ENCODE measurements around the gene RAB35.

RAB35 gene

GRCh38 chr12:120132863-120133385 is 16.4 kb upstream of the RAB35 start:
- DNase-seq (ENCODE audit: low spot score): no peak

GRCh38 chr12:120132054-120132836 is 15.7 kb upstream of the RAB35 start:
- DNase-seq (ENCODE audit: low spot score): no peak

GRCh38 chr12:120131116-120131515 is 14.6 kb upstream of the RAB35 start:
- DNase-seq (ENCODE audit: low spot score): no peak

DNA sequence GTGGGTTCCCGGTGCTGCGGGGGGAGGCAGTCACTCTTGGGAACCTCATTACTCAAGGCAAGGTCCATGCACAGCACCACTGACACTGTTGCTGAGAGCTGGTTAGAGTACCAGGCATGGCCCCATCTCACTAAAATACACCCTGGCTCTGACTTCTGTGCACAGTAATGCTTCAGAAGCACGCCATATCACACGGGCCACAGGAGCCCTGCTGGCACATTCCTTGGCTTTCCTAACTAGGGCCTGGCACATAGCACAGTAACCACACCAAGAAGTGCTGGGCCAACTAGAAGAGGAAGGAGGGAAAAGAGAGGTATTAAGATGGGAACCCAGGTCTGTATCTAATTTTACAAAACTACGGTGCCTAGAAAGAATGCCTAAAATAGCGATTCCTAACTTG is 13.5 kb upstream of the RAB35 start:
- DNase-seq (ENCODE audit: low spot score): no peak

DNA sequence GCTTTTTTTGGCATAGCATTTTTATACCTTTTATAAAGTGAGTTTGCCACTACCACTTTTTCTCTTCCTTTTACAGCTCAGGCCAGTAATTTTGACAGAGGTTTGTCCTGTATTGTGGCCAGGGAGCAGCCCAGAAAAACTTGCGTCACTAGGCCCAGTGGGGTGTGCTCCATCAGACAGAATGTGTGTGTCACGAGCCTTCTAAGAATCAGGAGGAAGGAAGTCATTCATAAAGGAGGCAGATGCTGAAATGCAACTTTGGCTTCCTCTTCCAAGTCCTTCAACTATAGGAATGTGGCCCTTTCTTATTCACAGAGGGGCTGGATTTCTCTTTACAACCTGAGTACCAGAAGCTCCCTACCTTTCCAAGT is 10.1 kb upstream of the RAB35 start:
- no peak for DNase-seq (ENCODE audit: low spot score)

DNA sequence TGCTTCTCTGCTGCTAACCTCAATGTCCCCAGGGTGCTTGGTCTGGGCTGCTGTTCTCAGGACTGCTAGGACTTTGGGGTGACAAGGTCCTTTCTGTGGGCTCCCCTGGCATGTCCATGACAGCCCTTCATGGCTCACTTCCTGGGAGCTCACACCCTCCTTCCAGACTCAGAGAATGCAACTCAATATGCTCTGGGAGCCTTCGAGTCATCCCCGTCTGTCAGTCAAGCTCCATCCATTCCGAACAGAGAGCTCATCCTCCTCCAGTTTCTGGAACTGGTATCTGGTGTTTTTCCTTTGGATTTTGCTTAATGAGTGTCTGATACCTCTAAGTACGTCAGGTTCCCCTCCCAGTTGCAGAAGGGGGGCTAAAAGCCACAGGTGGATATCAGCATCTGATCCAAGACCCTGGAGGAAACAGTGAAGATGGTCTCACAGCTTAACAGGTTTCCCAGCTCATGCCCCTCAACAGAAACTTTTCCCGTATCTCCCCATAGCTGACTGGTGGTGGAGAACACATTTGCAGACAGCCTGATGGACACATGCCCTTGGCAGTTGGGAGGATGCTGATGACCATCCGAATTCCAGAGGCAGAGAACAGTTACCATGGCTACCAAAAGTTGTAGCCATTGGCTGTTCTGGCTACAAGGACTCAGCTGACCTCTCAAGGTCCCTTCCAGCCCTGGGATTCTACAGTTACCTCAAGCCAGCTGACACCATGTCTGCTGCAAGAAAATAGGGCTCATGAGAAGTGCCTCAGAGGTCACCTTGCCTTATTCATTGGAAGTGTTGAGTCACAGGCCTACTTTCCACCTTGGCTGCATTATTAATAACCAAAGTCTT is 9.5 kb upstream of the RAB35 start:
- no peak for DNase-seq (ENCODE audit: low spot score)

DNA sequence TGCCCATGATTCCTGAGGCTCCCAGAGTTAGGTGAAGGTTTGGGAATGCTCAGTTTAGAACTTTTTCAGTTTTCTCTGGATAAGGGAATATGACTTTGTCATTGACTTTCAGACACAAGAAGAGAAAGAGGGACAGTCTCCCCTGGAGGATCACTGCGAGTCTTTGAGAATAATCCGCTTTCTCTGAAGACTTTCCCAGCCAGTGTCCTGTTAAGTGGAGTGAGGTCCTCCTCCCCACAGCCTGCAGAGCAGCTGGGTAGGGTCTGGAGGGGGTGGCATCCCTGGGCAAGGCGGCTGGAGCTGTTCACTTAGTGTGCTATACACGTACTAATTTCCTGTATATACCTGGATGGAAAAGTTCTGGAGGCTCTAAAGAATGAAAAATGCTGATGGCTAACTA is 8.5 kb upstream of the RAB35 start:
- DNase-seq (ENCODE audit: low spot score): no peak

DNA sequence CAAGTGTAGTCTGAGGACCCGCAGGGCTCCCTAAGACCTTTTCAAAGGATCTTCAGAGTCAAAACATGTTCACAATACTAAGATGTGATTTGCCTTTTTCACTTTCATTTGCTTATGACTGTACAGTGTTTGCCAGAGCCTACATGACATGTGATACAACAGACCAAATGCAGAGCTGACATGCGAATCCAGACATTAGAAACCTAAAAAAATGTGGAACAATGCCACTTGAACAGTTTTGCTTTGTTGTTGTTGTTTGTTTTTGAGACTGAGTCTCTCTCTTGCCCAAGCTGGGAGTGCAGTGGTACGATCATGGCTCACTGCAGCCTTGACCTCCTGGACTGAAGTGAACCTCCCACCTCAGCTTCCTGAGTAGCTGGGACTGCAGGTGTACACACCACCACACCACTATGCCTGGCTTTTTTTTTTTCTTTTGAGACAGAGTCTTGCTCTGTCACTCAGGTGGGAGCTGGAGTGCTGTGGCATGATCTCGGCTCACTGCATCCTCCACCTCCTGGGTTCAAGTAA is 5.3 kb upstream of the RAB35 start:
- no peak for DNase-seq (ENCODE audit: low spot score)

DNA sequence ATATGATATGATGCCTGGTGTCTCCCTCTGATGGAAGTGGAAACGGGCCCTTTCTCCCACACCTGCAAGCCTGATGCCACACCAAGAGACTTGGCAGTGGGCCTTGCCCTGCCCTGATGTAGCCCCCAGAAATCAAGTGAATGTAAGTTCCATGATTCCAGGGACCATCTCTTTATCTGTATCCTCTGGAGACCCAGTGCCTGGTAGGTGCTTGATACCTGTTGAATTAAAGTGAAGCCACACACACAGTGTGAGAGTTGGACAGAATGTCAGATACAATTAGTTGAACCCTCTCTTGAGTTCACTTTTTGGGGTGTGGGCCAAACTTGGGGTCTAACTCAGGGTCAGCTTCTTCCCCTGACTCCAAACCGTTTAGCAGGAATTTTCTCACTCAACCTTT is 4.8 kb upstream of the RAB35 start:
- DNase-seq (ENCODE audit: low spot score): no peak

DNA sequence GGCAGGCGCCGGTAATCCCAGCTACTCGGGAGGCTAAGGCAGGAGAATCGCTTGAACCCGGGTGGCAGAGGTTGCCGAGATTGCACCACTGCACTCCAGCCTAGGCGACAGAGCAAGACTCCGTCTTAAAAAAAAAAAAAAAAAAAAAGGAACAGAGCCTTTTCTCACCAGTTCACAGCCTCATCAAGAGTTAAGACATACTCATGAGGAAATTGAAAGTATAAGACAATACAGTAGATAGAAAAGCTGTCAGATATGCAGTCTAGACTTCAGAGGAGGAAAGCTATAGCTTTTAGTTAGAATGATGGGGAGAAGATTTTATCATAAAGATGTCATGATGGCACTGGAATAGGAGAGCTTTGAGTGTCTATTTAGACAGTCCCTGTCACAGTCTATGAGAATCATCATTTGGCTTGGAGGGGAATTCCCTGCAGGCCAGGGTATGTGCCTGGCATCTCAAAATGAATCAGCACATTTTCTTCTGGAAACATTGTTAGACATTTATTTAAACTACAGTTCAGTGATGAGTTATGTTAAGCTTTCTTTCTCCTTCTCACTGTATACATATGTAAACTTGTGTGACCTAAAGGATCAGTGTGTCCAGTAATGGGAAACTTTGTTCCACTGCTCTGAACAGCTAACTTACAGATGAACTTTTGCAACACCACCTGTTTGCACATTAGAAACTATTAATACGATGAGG is 2.9 kb upstream of the RAB35 start:
- no peak for DNase-seq (ENCODE audit: low spot score)

- no peak for DNase-seq (ENCODE audit: low spot score)
These were observed 1.9 kb upstream of the RAB35 start for GRCh38 chr12:120118321-120119061.

- DNase-seq (ENCODE audit: low spot score): no peak
These were observed 1.4 kb upstream of the RAB35 start for GRCh38 chr12:120117961-120118320.

- DNase-seq (ENCODE audit: low spot score): peak; percentile 93
These were observed 469 bp upstream of the RAB35 start for GRCh38 chr12:120116792-120117651.

- DNase-seq (ENCODE audit: low spot score): no peak
These were observed 687 bp downstream of the RAB35 start for GRCh38 chr12:120115692-120116440.

GRCh38 chr12:120115066-120115465 is 1.5 kb downstream of the RAB35 start:
- no peak for DNase-seq (ENCODE audit: low spot score)

GRCh38 chr12:120110550-120111501 is 5.7 kb downstream of the RAB35 start:
- peak; percentile 14 for DNase-seq (ENCODE audit: low spot score)

DNA sequence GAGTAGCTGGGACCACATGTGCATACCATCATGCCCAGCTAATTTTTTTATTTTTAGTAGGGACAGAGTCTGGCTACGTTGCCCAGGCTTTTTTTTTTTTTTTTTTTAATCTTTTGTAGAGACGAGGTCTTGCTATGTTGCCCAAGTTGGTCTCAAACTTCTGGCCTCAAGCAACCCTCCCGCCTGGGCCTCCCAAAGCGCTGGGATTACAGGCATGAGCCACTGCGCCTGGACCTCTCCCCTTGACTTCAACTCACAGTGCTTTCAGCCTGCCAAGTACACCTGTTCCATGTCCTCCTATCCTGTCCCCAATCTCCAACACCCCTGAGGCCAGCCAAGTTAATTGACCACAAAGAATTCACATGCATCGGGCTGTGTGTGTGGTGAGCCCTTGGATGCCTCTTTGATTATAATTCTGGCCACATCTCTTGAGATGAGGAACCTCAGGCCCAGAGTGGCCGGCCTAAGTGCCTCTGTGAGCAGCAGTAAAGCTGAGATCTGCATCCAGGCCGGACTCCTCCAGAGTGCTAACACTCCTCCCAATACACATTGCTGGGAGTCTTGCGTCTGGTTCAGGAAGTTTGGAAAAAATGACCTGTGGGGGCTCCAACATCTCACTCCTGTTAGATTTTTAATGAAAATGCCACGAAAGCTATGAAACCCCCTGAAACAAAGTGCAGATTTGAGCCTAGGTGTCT is 6.8 kb downstream of the RAB35 start:
- DNase-seq (ENCODE audit: low spot score): no peak

GRCh38 chr12:120106151-120106550 is 10.4 kb downstream of the RAB35 start:
- DNase-seq (ENCODE audit: low spot score): no peak
